Hepatic stellate cell (primary cell): ENCODE measurements around the gene CDCA5.

Experiments used
- DNase-seq: peaks from one replicate; pipeline ENCODE4 v3.0.0; 2011; ENCODE audit warnings: low spot score

The CDCA5 gene

DNA sequence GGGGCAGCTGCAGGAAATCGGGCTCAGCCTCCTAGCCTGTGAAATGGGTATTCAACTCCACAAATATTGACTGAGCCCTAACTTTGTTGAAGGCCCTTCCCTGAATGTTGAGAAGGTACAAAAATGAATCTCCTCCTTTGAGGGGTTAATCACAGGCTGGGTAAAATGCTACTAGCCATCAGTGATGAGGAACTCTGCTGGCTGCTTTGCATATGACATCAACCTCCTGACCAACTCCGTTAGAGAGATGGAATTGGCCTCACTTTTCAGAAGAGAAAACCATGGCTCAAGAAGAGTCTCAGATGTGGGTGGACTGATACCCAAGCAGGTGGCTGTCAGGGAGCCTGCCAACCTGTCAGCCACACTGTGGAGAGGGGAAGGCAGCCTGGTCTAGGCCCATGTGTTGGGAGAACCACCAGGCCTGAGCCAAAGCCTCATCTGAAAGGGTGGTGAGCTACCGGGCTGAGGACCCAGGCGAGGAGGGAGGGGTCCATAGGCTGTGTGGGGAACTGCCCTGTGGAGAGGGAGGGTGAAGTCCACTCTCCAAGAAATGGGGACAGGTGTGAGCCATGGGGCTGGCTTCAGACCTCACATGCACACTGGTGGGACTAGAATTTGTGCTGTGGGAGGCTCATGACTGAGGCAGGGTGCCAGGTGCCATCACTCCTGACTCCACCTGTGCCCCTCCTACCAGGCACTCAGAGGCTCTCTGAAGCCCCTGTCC, 11.8 kb downstream of the CDCA5 start:
- no peak for DNase-seq

DNA sequence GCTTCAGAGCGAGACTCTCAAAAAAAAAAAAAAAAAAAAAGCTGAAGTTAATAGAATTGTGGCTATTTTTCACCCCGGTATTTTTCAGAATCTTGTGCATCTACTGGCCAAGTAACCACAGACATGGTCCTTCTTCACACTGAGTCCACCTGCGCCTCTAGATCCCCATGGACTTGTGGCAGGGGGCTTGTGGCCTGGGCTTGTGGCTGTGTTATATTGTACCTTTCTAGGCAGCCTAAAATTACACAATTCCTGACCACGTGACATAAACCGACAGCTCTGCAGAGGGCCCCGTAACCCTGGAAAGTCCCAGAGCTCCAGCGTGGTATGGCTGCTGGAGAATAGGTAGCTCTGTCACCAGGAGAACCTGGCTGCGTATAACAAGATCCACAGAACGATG, 14.6 kb downstream of the CDCA5 start:
- no peak for DNase-seq

GRCh38 chr11:65067446-65067845, 16.4 kb downstream of the CDCA5 start:
- no peak for DNase-seq

DNA sequence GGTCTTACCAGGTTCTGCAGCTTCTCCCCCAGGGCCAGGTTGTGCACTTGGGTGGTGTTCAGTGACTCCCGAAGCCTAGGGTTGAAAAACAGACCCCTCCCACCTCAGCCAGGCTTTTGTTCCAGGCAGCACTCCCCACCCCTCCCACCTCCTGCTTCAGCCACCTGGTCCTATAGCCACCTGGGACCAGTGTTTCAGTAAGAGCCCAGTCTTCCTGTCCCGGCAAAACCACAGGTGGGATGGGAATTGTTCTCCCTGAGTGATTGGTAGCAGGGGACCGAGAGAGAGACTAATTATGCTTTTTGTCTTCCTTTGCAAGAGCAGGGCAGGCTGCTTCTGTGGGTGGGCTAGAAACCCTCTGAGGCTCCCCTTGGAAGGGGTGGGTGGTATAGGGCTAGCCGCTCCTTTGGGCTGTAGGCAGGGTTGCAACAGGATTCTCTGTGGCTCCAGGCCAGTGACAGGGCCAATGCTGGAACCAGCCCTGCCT, 17.0 kb downstream of the CDCA5 start:
- no peak for DNase-seq

DNA sequence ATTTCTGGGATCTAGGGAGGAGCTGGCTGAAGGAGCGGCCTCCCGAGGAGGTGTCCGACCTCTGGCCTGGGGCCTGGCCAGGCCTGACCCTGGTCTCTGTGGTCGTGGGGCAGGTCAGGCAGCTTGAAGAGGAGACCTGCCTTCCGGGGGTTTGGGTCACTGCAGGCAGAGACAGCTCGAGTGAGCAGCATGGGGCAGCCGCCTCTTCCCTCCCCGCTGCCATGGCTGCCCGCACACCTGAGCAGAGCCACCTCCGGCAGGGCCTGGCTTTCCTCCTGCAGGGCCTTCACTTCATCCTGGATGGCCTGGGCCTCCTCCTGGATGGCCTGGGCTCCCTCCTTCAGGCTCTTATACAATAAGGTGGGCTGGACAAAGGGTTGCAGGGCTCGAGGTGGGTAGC, 17.5 kb downstream of the CDCA5 start:
- DNase-seq: no peak

- no peak for DNase-seq
These were observed 18.0 kb downstream of the CDCA5 start for GRCh38 chr11:65065851-65066250.

DNA sequence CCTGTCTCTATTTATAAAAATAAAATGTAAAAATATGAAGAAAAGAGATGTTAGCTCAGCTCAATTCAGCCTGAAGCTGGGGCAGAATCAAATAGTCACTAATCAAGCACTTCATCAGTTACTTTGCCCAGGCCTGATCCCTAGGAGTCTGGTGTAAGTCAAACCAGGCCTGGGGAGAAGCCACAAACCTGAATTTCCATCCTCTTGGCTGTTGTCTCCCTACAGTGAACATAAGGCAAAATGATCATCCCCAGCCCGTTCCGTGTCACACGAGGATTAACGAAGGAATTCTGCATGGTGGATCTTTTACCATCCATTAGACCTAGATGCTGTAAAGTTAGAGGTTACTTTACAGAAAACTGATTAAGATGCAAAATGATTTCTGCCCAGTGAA, 19.0 kb downstream of the CDCA5 start:
- no peak for DNase-seq

GRCh38 chr11:65063532-65063931, 20.3 kb downstream of the CDCA5 start:
- DNase-seq: no peak

- no peak for DNase-seq
These were observed 22.9 kb downstream of the CDCA5 start for GRCh38 chr11:65060913-65061408.

- no peak for DNase-seq
These were observed 23.6 kb downstream of the CDCA5 start for GRCh38 chr11:65059959-65060824.

- DNase-seq: no peak
These were observed 24.3 kb downstream of the CDCA5 start for GRCh38 chr11:65059523-65059922.

GRCh38 chr11:65058419-65059054, 25.3 kb downstream of the CDCA5 start, which contains the start of gene NAALADL1:
NAALADL1 (minus strand) TSS chr11:65058553; CDS start chr11:65058521, 32 bp downstream.
- no peak for DNase-seq

GRCh38 chr11:65058012-65058411, 25.8 kb downstream of the CDCA5 start:
- no peak for DNase-seq

DNA sequence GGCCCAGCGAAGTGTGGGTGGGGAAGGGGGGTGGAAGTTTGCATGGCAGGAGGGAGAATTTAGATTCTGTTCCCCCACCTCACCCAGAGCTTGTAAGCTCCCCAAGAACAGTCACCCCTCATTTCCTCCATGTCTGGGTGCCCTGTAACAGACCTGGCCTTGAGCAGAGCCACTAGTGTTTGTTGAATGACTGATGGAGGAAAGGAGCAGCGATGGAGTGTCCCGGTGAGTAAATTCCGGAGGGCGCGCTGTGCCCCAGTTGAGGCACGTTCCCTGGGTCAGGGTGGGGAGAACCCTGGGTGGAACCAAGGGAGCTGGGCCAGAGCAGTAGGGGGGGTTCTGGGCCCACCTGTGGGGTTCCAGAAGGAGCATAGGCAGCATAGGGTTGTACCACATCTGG, 26.3 kb downstream of the CDCA5 start:
- DNase-seq: no peak

GRCh38 chr11:65056999-65057398, 26.8 kb downstream of the CDCA5 start:
- DNase-seq: no peak

DNA sequence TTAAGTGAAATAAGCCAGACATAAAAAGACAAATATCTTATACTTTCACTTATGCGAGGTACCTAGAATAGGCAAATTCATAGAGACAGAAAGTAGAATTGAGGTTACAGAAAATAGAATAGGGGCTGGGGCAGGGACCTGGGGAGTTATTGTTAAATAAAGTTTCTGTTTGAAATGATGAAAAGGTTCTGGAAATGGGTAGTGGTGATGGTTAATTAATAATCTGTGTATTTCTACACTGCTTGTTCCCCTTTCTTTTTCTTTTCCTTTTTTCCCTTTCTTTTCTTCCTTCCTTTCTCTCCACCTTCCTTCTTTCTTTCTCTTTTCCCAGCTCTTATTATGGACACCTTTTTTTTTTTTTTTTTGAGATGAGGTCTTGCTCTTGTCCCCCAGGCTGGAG, 28.3 kb downstream of the CDCA5 start:
- DNase-seq: no peak

- DNase-seq: no peak
These were observed 29.9 kb downstream of the CDCA5 start for GRCh38 chr11:65053827-65054508.

DNA sequence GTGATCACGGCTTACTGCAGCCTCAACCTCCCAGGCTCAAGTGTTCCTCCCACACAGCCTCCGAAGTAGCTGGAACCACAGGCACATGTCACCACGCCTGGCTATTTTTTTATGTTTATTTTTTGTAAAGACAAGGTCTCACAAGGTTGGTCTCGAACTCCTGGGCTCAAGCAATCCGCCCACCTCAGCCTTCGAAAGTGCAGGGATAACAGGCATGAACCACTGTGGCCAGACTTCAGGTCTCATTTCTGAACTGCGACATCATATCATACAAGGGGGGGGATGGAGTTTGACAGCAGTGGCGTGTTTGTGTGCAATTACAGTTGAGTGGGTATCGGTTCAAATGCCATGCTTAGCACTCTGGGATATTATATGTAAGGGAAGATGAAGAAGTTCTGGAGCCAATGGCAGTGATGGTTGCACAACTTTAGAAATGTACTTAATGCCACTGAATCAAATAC, 32.4 kb downstream of the CDCA5 start:
- DNase-seq: no peak

GRCh38 chr11:65047581-65048422, 36.0 kb downstream of the CDCA5 start:
- peak; percentile 36 for DNase-seq

GRCh38 chr11:65045728-65046127, 38.1 kb downstream of the CDCA5 start:
- no peak for DNase-seq

DNA sequence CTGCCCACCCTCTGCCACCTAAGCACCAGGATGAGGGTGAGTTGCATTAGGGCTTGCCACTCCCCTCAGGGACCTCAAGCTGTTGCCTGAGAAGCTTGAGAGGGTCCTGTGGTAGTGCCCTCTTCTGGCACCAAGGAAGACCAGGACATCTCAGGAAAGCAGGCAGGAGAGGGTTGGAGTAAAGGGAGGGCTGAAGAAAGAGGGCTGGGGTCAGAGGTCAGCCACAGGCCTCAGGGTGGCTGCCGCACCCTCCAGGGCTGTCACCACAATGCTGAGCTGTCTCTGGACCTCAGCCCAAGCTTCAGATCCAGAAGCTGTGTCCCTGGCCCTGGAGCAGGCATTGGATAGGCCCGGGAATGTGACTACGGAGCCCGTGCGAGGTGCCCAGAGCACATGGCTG, 38.8 kb downstream of the CDCA5 start:
- no peak for DNase-seq
